ENCODE data around the gene PSMB10.

GRCh38 chr16:67964477-67965131 lies 28.0 kb upstream of the PSMB10 start:
- no peak for TF ChIP-seq CTCF (IDR thresholded peaks at IDR 0.05)
- no peak for TF ChIP-seq POLR2AphosphoS5 (IDR thresholded peaks at IDR 0.05)
- TF ChIP-seq POLR2A (IDR thresholded peaks at IDR 0.05): no peak
